ENCODE data around the gene NBAS.

- TF ChIP-seq EZH2 (IDR thresholded peaks at IDR 0.05; ENCODE audit: insufficient read depth, poor library complexity, severe bottlenecking): no peak
- no peak for TF ChIP-seq EZH2phosphoT487 (IDR thresholded peaks at IDR 0.05; ENCODE audit: insufficient read depth, low read depth)
Measured at GRCh38 chr2:15187702-15188101, 373.4 kb downstream of the NBAS start.

All from GM23248 (cell line).